KOPT-K1 (cell line): ENCODE data around the gene RAB30.

Experiments
- H3K27ac ChIP-seq: fragments of 200-600 bp; sonication (generic); 2 replicates; pipeline ENCODE4 v1.5.1; 2016; ENCODE audit warnings: antibody characterized with exemption, mild to moderate bottlenecking, low read depth, low read length; ENCODE audit not compliant: poor library complexity, severe bottlenecking
- H3K36me3 ChIP-seq: fragments of 200-600 bp; sonication (generic); 2 replicates; pipeline ENCODE4 v1.5.1; 2017; ENCODE audit warnings: antibody characterized with exemption, mild to moderate bottlenecking, low read length, moderate library complexity; ENCODE audit not compliant: insufficient read depth
- H3K9me3 ChIP-seq: fragments of 200-600 bp; sonication (generic); 2 replicates; pipeline ENCODE4 v1.5.1; 2017; ENCODE audit warnings: antibody characterized with exemption, low read length, mild to moderate bottlenecking; ENCODE audit not compliant: insufficient read depth, poor library complexity, severe bottlenecking

Gene RAB30

GRCh38 chr11:83057721-83058120, 14.0 kb downstream of the RAB30 start:
- Histone ChIP-seq H3K36me3 (no peaks in the 10 kb centered on the region), H3K9me3 (no peaks in the 10 kb centered on the region), H3K27ac (no peak overlapping the region)

GRCh38 chr11:83056611-83057010, 15.1 kb downstream of the RAB30 start:
- Histone ChIP-seq H3K36me3 (no peaks in the 10 kb centered on the region), H3K9me3 (no peaks in the 10 kb centered on the region), H3K27ac (no peak overlapping the region)

GRCh38 chr11:83056204-83056603, 15.5 kb downstream of the RAB30 start:
- no peaks in the 10 kb centered on the region for H3K36me3 ChIP-seq
- H3K27ac ChIP-seq, result no peak overlapping the region
- H3K9me3 ChIP-seq, result no peaks in the 10 kb centered on the region

GRCh38 chr11:83054904-83055380, 16.8 kb downstream of the RAB30 start:
- no peaks in the 10 kb centered on the region for H3K36me3 ChIP-seq
- no peaks in the 10 kb centered on the region for H3K9me3 ChIP-seq
- no peak overlapping the region for H3K27ac ChIP-seq

GRCh38 chr11:83054001-83054400, 17.7 kb downstream of the RAB30 start:
- no peaks in the 10 kb centered on the region for H3K36me3 ChIP-seq
- H3K9me3 ChIP-seq, result no peaks in the 10 kb centered on the region
- no peak overlapping the region for H3K27ac ChIP-seq

GRCh38 chr11:83051760-83052671, 19.7 kb downstream of the RAB30 start:
- H3K9me3 ChIP-seq, result no peaks in the 10 kb centered on the region
- H3K36me3 ChIP-seq, result no peaks in the 10 kb centered on the region
- no peak overlapping the region for H3K27ac ChIP-seq

- H3K9me3 ChIP-seq, result no peaks in the 10 kb centered on the region
- H3K27ac ChIP-seq, result no peak overlapping the region
- no peaks in the 10 kb centered on the region for H3K36me3 ChIP-seq
Measured at GRCh38 chr11:83047515-83048225, 24.0 kb downstream of the RAB30 start.

GRCh38 chr11:83046621-83047172, 25.0 kb downstream of the RAB30 start:
- Histone ChIP-seq H3K27ac (no peak overlapping the region), H3K36me3 (no peaks in the 10 kb centered on the region), H3K9me3 (no peaks in the 10 kb centered on the region)

GRCh38 chr11:83044958-83045712, 26.6 kb downstream of the RAB30 start:
- Histone ChIP-seq H3K36me3 (no peaks in the 10 kb centered on the region), H3K9me3 (no peaks in the 10 kb centered on the region), H3K27ac (no peak overlapping the region)

GRCh38 chr11:83042964-83043711, 28.6 kb downstream of the RAB30 start:
- H3K9me3 ChIP-seq, result no peaks in the 10 kb centered on the region
- no peaks in the 10 kb centered on the region for H3K36me3 ChIP-seq
- no peak overlapping the region for H3K27ac ChIP-seq

GRCh38 chr11:83041126-83041525, 30.6 kb downstream of the RAB30 start:
- Histone ChIP-seq H3K36me3 (no peaks in the 10 kb centered on the region), H3K27ac (no peak overlapping the region), H3K9me3 (no peaks in the 10 kb centered on the region)

GRCh38 chr11:83039566-83039965, 32.1 kb downstream of the RAB30 start:
- Histone ChIP-seq H3K36me3 (no peaks in the 10 kb centered on the region), H3K9me3 (no peaks in the 10 kb centered on the region), H3K27ac (no peak overlapping the region)

GRCh38 chr11:83037877-83038276, 33.8 kb downstream of the RAB30 start:
- Histone ChIP-seq H3K27ac (no peak overlapping the region), H3K9me3 (no peaks in the 10 kb centered on the region), H3K36me3 (no peaks in the 10 kb centered on the region)

GRCh38 chr11:83036701-83037100, 35.0 kb downstream of the RAB30 start:
- Histone ChIP-seq H3K9me3 (no peaks in the 10 kb centered on the region), H3K27ac (no peak overlapping the region), H3K36me3 (no peaks in the 10 kb centered on the region)
